ENCODE data around the gene ULK4. TPM values are rescaled to one million over a fixed set of nuclear protein-coding genes. Genes with fewer than 3 reads are reported as not detected.
"Not testable (repeated sequence)": the region's sequence is repeated elsewhere in the genome, so short reads cannot be mapped to it uniquely, and the experiment has no call there.

ULK4 gene
- total RNA-seq, 1 donor from 2014 or later: 10.2 TPM

DNA sequence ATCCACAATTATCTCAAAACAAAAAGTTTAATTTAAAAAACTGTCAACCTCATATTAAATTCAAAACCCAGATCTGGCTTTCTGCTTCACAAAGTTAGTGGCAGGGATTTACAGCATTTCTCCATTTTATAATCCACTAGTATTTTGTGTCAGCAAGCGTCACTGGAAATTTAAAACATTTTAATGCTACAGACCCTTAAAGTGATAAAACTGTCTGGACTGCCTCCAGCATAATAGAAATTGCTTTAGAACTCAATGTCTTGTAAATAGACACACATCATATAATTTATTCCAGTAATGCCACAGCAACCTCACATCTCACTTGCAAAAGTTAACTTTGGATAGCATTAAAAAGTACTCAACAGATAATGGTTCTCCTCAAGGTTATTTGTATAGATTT is 116.1 kb downstream of the ULK4 start:
- Mint-ChIP-seq H3K36me3 (ENCODE audit: low read depth, unreplicated experiment) (peaks cover 24% of the 10 kb centered on the region), H3K4me1 (ENCODE audit: unreplicated experiment) (peaks cover 9% of the 10 kb centered on the region), H3K9me3 (ENCODE audit: unreplicated experiment) (no peaks in the 10 kb centered on the region), H3K27ac (ENCODE audit: unreplicated experiment) (no peak overlapping the region), H3K4me3 (ENCODE audit: unreplicated experiment) (no peak overlapping the region), H3K27me3 (ENCODE audit: unreplicated experiment) (no peaks in the 10 kb centered on the region)
- TF ChIP-seq CTCF (IDR thresholded peaks at IDR 0.05; ENCODE audit: unreplicated experiment): no peak
- no peak for DNase-seq (ENCODE audit: low spot score)

DNA sequence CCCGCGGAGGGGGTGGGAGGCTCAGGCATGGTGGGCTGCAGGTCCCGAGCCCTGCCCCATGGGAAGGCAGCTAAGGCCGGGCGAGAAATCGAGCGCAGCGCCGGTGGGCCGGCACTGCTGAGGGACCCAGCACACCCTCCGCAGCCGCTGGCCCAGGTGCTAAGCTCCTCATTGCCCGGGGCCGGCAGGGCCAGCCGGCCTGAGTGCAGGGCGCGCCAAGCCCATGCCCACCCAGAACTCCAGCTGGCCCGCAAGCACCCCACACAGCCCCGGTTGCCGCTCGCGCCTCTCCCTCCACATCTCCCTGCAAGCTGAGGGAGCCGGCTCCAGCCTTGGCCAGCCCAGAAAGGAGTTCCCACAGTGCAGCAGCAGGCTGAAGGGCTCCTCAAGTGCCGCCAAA is 117.6 kb downstream of the ULK4 start:
- H3K27me3 Mint-ChIP-seq (ENCODE audit: unreplicated experiment); H3K4me1 Mint-ChIP-seq (ENCODE audit: unreplicated experiment); H3K4me3 Mint-ChIP-seq (ENCODE audit: unreplicated experiment); H3K27ac Mint-ChIP-seq (ENCODE audit: unreplicated experiment); DNase-seq (ENCODE audit: low spot score); H3K9me3 Mint-ChIP-seq (ENCODE audit: unreplicated experiment): not testable (repeated sequence)
- peaks cover 24% of the 10 kb centered on the region for H3K36me3 Mint-ChIP-seq (ENCODE audit: low read depth, unreplicated experiment)

DNA sequence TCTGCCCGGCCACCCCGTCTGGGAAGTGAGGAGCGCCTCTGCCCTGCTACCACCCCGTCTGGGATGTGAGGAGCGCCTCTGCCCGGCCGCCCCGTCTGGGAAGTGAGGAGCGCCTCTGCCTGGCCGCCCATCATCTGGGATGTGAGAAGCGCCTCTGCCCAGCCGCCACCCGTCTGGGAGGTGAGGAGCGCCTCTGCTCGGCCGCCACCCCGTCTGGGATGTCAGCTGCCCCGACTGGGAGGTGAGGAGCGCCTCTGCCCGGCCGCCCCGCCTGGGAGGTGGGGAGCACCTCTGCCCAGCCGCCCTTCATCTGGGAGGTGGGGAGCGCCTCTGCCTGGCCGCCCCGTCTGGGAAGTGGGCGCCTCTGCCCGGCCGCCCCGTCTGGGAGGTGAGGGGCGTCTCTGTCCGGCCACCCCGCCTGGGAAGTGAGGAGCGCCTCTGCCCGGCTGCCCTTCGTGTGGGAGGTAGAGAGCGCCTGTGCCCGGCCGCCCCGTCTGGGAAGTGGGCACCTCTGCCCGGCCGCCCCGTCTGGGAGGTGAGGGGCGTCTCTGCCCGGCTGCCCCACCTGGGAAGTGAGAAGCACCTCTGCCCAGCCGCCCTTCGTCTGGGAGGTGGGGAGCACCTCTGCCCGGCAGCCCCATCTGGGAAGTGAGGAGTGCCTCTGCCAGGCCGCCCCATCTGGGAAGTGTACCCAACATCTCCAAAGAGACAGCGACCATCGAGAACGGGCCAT is 120.8 kb downstream of the ULK4 start:
- not testable (repeated sequence) for H3K27me3 Mint-ChIP-seq (ENCODE audit: unreplicated experiment); H3K4me1 Mint-ChIP-seq (ENCODE audit: unreplicated experiment); DNase-seq (ENCODE audit: low spot score); H3K9me3 Mint-ChIP-seq (ENCODE audit: unreplicated experiment); H3K4me3 Mint-ChIP-seq (ENCODE audit: unreplicated experiment); H3K27ac Mint-ChIP-seq (ENCODE audit: unreplicated experiment)
- peaks cover 24% of the 10 kb centered on the region for H3K36me3 Mint-ChIP-seq (ENCODE audit: low read depth, unreplicated experiment)

- DNase-seq (ENCODE audit: low spot score): no peak
- Mint-ChIP-seq H3K9me3 (ENCODE audit: unreplicated experiment) (peaks cover 5% of the 10 kb centered on the region), H3K4me1 (ENCODE audit: unreplicated experiment) (no peaks in the 10 kb centered on the region), H3K27ac (ENCODE audit: unreplicated experiment) (no peak overlapping the region), H3K4me3 (ENCODE audit: unreplicated experiment) (no peak overlapping the region), H3K27me3 (ENCODE audit: unreplicated experiment) (no peaks in the 10 kb centered on the region), H3K36me3 (ENCODE audit: low read depth, unreplicated experiment) (peaks cover 5% of the 10 kb centered on the region)
- no peak for TF ChIP-seq CTCF (IDR thresholded peaks at IDR 0.05; ENCODE audit: unreplicated experiment)
These were observed 125.4 kb downstream of the ULK4 start for GRCh38 chr3:41836360-41837134.

DNA sequence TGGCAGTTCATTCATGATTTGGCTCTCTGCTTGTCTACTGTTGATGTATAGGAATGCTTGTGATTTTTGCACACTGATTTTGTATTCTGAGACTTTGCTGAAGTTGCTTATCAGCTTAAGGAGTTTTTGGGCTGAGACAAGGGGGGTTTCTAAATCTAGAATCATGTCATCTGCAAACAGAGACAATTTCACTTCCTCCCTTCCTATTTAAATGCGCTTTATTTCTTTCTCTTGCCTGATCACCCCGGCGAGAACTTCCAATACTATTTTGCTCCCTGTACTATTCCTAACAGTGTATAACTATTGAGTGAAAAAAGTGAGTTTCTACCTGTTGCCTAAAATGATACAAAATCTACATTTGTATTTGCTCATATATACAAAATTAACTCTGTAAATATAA is 128.3 kb downstream of the ULK4 start:
- no peak overlapping the region for H3K4me3 Mint-ChIP-seq (ENCODE audit: unreplicated experiment)
- no peak overlapping the region for H3K27ac Mint-ChIP-seq (ENCODE audit: unreplicated experiment)
- no peak for DNase-seq (ENCODE audit: low spot score)
- H3K9me3 Mint-ChIP-seq (ENCODE audit: unreplicated experiment): no peaks in the 10 kb centered on the region
- H3K36me3 Mint-ChIP-seq (ENCODE audit: low read depth, unreplicated experiment): peaks cover 4% of the 10 kb centered on the region
- no peaks in the 10 kb centered on the region for H3K4me1 Mint-ChIP-seq (ENCODE audit: unreplicated experiment)
- TF ChIP-seq CTCF (IDR thresholded peaks at IDR 0.05; ENCODE audit: unreplicated experiment): no peak
- no peaks in the 10 kb centered on the region for H3K27me3 Mint-ChIP-seq (ENCODE audit: unreplicated experiment)

DNA sequence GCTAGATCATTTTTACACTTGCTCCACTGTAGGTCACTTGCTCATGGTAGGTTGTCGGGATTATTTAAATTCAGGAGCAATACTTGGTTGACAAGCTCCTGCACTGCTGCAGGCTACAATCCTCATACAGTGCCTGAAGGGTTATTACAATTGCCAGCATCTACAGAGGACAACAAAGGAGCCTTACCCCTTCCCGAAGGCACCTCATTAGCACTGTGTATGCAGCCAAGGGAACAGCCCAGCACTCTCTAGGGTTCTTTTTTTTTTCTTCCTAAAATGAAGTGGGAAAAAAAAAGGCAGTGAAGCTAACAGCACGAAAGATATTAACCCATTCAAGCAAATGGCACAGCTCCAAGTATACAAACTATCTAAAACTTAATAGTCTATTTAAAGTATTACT is 142.7 kb downstream of the ULK4 start:
- no peak overlapping the region for H3K27ac Mint-ChIP-seq (ENCODE audit: unreplicated experiment)
- peaks cover 8% of the 10 kb centered on the region for H3K36me3 Mint-ChIP-seq (ENCODE audit: low read depth, unreplicated experiment)
- H3K27me3 Mint-ChIP-seq (ENCODE audit: unreplicated experiment): no peaks in the 10 kb centered on the region
- H3K4me1 Mint-ChIP-seq (ENCODE audit: unreplicated experiment): no peaks in the 10 kb centered on the region
- TF ChIP-seq CTCF (IDR thresholded peaks at IDR 0.05; ENCODE audit: unreplicated experiment): no peak
- H3K4me3 Mint-ChIP-seq (ENCODE audit: unreplicated experiment): no peak overlapping the region
- no peak for DNase-seq (ENCODE audit: low spot score)
- H3K9me3 Mint-ChIP-seq (ENCODE audit: unreplicated experiment): no peaks in the 10 kb centered on the region

All from endothelial cell (in vitro differentiated cells).